Superior temporal gyrus (tissue), 1 donor: ENCODE data around the gene RIN3.

ENCODE experiments used
- DNase-seq: peaks from one replicate; pipeline ENCODE4 v3.0.0-alpha.2; 2016; ENCODE audit errors: extremely low spot score

RIN3 gene

GRCh38 chr14:92712654-92713051 lies 199.1 kb downstream of the RIN3 start:
- DNase-seq: no peak

- peak; percentile 61 for DNase-seq
Observed at GRCh38 chr14:92714739-92715307, 201.2 kb downstream of the RIN3 start.

GRCh38 chr14:92716131-92716530 lies 202.6 kb downstream of the RIN3 start:
- no peak for DNase-seq

- no peak for DNase-seq
Observed at GRCh38 chr14:92717571-92718042, 204.0 kb downstream of the RIN3 start.

GRCh38 chr14:92718664-92719063 lies 205.1 kb downstream of the RIN3 start:
- no peak for DNase-seq

GRCh38 chr14:92719421-92719820 lies 205.8 kb downstream of the RIN3 start:
- peak; percentile 27 for DNase-seq

- peak; percentile 33 for DNase-seq
Observed at GRCh38 chr14:92719890-92720323, 206.3 kb downstream of the RIN3 start.

GRCh38 chr14:92724516-92725340 lies 211.1 kb downstream of the RIN3 start:
- no peak for DNase-seq

- no peak for DNase-seq
Observed at GRCh38 chr14:92726135-92726932, 212.8 kb downstream of the RIN3 start.

- DNase-seq: no peak
Observed at GRCh38 chr14:92726933-92727262, 213.3 kb downstream of the RIN3 start.

GRCh38 chr14:92728759-92729364 lies 215.3 kb downstream of the RIN3 start:
- no peak for DNase-seq

GRCh38 chr14:92729634-92730358 lies 216.2 kb downstream of the RIN3 start:
- DNase-seq: no peak

- DNase-seq: no peak
Observed at GRCh38 chr14:92731622-92732115, 218.1 kb downstream of the RIN3 start.

- DNase-seq: no peak
Observed at GRCh38 chr14:92733007-92733406, 219.4 kb downstream of the RIN3 start.

- no peak for DNase-seq
Observed at GRCh38 chr14:92734618-92735017, 221.0 kb downstream of the RIN3 start.

- no peak for DNase-seq
Observed at GRCh38 chr14:92735344-92735743, 221.8 kb downstream of the RIN3 start.

- no peak for DNase-seq
Observed at GRCh38 chr14:92737206-92737605, 223.6 kb downstream of the RIN3 start.

- no peak for DNase-seq
Observed at GRCh38 chr14:92737619-92738188, 224.1 kb downstream of the RIN3 start.
